ENCODE data around the gene DNAJC24. TPM values are rescaled to one million over a fixed set of nuclear protein-coding genes. Genes with fewer than 3 reads are reported as not detected.
A peak's percentile ranks its signal among the peaks of the same experiment; 100 is the strongest.

DNAJC24 gene, protein sequence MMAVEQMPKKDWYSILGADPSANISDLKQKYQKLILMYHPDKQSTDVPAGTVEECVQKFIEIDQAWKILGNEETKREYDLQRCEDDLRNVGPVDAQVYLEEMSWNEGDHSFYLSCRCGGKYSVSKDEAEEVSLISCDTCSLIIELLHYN
- total RNA-seq (2021; ENCODE audit: unreplicated experiment), result 18.3 TPM
- polyA plus RNA-seq (2012), result 6.3 and 7.8 TPM in 2 replicates
- Bru-seq, nascent RNA, result percentile 71 among the genes with signal in this experiment
- BruChase-seq, experiment 1, labeled RNA remaining after a 6-hour chase, result percentile 68 among the genes with signal in this experiment
- percentile 68 among the genes with signal in this experiment for BruChase-seq, experiment 2, labeled RNA remaining after a 2-hour chase
- long read RNA-seq, partial matches to known transcripts, result 0 of 16 reads
- long read RNA-seq, other reads (novel, unspliced or antisense), result 11 of 16 reads

DNA sequence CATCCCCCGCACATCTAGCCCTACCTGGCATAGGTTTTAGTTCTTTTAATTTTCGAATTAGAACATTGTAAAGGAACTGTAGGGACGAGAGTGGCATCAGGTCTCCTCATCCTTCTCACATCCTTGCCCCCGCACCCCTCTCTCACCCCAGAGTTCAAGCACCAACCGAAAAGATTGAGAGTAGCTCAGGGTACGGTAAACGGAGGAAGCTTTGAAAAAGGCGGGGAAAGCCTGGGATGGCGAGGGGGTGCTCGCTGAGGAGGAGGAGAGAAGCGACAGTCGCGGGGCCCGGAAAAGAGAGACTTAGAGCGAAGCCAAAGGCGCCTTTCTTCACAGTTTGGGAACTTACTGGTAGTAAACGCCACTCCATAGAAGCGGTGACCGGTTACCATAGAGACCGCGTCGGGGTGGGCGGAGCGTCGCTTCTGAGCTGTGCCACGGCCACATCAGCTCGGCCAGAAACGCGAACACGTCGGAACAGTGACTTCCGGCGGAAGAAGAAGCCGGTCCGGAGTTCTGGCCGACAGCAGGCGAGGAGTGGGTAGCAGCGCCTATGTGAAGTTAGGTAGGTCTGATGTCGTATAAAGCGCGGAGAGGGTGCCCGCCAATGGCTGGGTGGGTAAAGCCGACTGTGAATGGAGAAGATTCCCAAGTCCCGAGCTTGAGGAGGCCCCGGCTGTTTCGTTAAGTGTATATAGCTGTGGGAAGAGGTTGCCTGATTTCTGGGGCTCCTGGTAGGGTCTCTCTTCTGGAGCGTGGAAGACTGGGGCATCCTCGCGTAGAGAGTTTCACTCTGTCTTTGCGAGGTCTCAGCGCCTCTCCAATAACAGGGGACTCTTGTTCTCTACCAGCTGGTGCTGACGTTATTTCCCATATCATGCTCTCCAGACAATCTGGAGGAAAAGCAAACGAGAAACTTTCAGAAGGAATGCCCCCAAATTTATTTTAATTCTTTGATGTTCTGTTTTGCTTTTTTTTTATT is at the start of gene DNAJC24, which contains the start of gene DCDC1:
Gene DNAJC24 (plus strand): TSS at position 513 of the 982 bp plus-strand sequence. CDS start 889 bp downstream, outside the sequence.
Gene DCDC1 (minus strand): TSS at position 392 of the 982 bp plus-strand sequence. CDS start 41,459 bp downstream, outside the sequence.
- no peaks in the 10 kb centered on the region for H3K9me2 ChIP-seq (ENCODE audit: insufficient read depth)
- peak within 1 kb of the TSS; percentile 81 to 87 for H3K4me3 ChIP-seq (replicated peaks in 1 of 2; ENCODE audit: low read depth in 1 of 2, low read length in 2 of 2)
- H3K9ac ChIP-seq (ENCODE audit: low read length), result peak within 1 kb of the TSS; percentile 83
- ATAC-seq (peak; percentile 97), DNase-seq (ENCODE audit: low read depth, low spot score) (peak; percentile 88)
- H3K27ac ChIP-seq (ENCODE audit: low read depth, low read length), result peak within 1 kb of the TSS; percentile 54
- H3K9me3 ChIP-seq (ENCODE audit: control insufficient read depth in 1 of 2, insufficient read depth in 1 of 2, low read depth in 1 of 2, low read length in 2 of 2), result no peaks in the 10 kb centered on the region
- peaks cover 4 to 12% of the 10 kb centered on the region in 2 experiments; a peak in 1 of 4 replicates for H3K4me1 ChIP-seq (ENCODE audit: control insufficient read depth in 1 of 2, insufficient read depth in 2 of 2, low read length in 2 of 2)
- no peaks in the 10 kb centered on the region for H3K27me3 ChIP-seq (ENCODE audit: insufficient read depth, low read length)
- CTCF ChIA-PET, result interaction anchor here (0.9 to 1.2 kb wide), 2 partner anchors 262 to 806 kb away, joined by 3 to 4 read pairs; no protein-coding TSS in a partner anchor
- H3K36me3 ChIP-seq (ENCODE audit: control insufficient read depth in 1 of 2, insufficient read depth in 2 of 2, low read length in 2 of 2), result no peaks in the 10 kb centered on the region
- POLR2A ChIA-PET, result interaction anchor here (0.9 kb wide), 1 partner anchor 55 kb away, joined by 3 read pairs; no protein-coding TSS in a partner anchor
- intact Hi-C loops (cut with micrococcal nuclease), result no loop called here
- peaks cover 23% of the 10 kb centered on the region for H3K79me2 ChIP-seq (ENCODE audit: insufficient read depth, low read length)
- H2AFZ ChIP-seq (ENCODE audit: low read depth, low read length, poor library complexity, severe bottlenecking), result peak within 1 kb of the TSS; percentile 100
- H3K4me2 ChIP-seq (ENCODE audit: low read length), result peak within 1 kb of the TSS; percentile 98
- H4K20me1 ChIP-seq (ENCODE audit: insufficient read depth), result no peaks in the 10 kb centered on the region
- RAD21 ChIA-PET (ENCODE audit: low non-redundant PET in 1 of 2, low total read pairs in 2 of 2, uncharacterized antibody in 2 of 2, unreplicated experiment in 2 of 2), result no interaction called here
- TSS peak; percentile 77 for BruUV-seq (replicated peaks)
- no peak for TF ChIP-seq CTCF (IDR thresholded peaks at IDR 0.05 in 2 of 3, conservative IDR thresholded peaks at IDR 0.05 in 1 of 3; ENCODE audit: borderline replicate concordance in 1 of 3, insufficient read depth in 1 of 3, low read depth in 2 of 3, low read length in 2 of 3)
- TF ChIP-seq ZBTB33 (IDR thresholded peaks at IDR 0.05; ENCODE audit: extremely low read depth, insufficient replicate concordance, low read length), result no peak
- no peak for TF ChIP-seq EZH2phosphoT487 (IDR thresholded peaks at IDR 0.05; ENCODE audit: borderline replicate concordance)
- TF ChIP-seq POLR2AphosphoS5 (IDR thresholded peaks at IDR 0.05; ENCODE audit: low read depth, low read length), result peak; percentile 95
- peak; percentile 73 for TF ChIP-seq SRF (IDR thresholded peaks at IDR 0.05; ENCODE audit: low read depth)
- no peak for TF ChIP-seq JUND (IDR thresholded peaks at IDR 0.05)
- peak; percentile 77 for TF ChIP-seq YY1 (IDR thresholded peaks at IDR 0.05; ENCODE audit: extremely low read depth, insufficient replicate concordance, low read depth, low read length)
- no peak for TF ChIP-seq ZNF274 (IDR thresholded peaks at IDR 0.05; ENCODE audit: low read depth, low read length)
- peak; percentile 57 for TF ChIP-seq SP1 (IDR thresholded peaks at IDR 0.05; ENCODE audit: low read depth)
- TF ChIP-seq MAX (IDR thresholded peaks at IDR 0.05), result peak; percentile 76
- no peak for TF ChIP-seq FOSL1 (IDR thresholded peaks at IDR 0.05; ENCODE audit: low read depth)
- TF ChIP-seq RAD21 (IDR thresholded peaks at IDR 0.05; ENCODE audit: low read depth), result no peak
- peak; percentile 91 for TF ChIP-seq CBX3 (IDR thresholded peaks at IDR 0.05; ENCODE audit: low read depth)
- TF ChIP-seq, protein P1, sequence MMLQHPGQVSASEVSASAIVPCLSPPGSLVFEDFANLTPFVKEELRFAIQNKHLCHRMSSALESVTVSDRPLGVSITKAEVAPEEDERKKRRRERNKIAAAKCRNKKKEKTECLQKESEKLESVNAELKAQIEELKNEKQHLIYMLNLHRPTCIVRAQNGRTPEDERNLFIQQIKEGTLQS (IDR thresholded peaks at IDR 0.05), result no peak
- TF ChIP-seq CEBPB (IDR thresholded peaks at IDR 0.05; ENCODE audit: low read depth), result no peak
- TF ChIP-seq POLR2A (IDR thresholded peaks at IDR 0.05; ENCODE audit: borderline replicate concordance, extremely low read depth, insufficient read depth, insufficient read length), result peak; percentile 85
- TF ChIP-seq ZFX (IDR thresholded peaks at IDR 0.05), result no peak; the same call in 1 of the 2 replicates
- TF ChIP-seq SIN3A (IDR thresholded peaks at IDR 0.05; ENCODE audit: low read depth), result peak; percentile 92
- peak; percentile 49 for TF ChIP-seq TCF7L2 (IDR thresholded peaks at IDR 0.05; ENCODE audit: borderline replicate concordance, extremely low read depth, insufficient read depth, insufficient read length)
- TF ChIP-seq EGR1 (IDR thresholded peaks at IDR 0.05; ENCODE audit: low read depth), result peak; percentile 76
